HL-60/S4 (cell line): ENCODE results near the gene BUD23.
"Not testable (repeated sequence)": the region's sequence is repeated elsewhere in the genome, so short reads cannot be mapped to it uniquely, and the experiment has no call there.

Experiments
- in situ Hi-C: fragments of 300-500 bp; cut with MboI; formaldehyde crosslinking; loops from 2 replicates; pipeline ENCODE4 v1.14.3; 2022; ENCODE audit warnings: low sequenced_read_pairs

The BUD23 gene

GRCh38 chr7:73718905-73719805, 35.8 kb downstream of the BUD23 start, which contains the start of gene STX1A:
TSS of gene STX1A (minus strand) at chr7:73719669. CDS start at chr7:73719631, 38 bp downstream.
- in situ Hi-C loops = no loop called here

GRCh38 chr7:73719806-73720169, 36.4 kb downstream of the BUD23 start:
- in situ Hi-C loops = no loop called here

- in situ Hi-C loops = not testable (repeated sequence)
These were observed 37.0 kb downstream of the BUD23 start for GRCh38 chr7:73720443-73720842.

- in situ Hi-C loops = no loop called here
These were observed 38.0 kb downstream of the BUD23 start for GRCh38 chr7:73721377-73721817.

GRCh38 chr7:73722182-73722581, 38.8 kb downstream of the BUD23 start:
- in situ Hi-C loops = not testable (repeated sequence)

GRCh38 chr7:73722785-73723184, 39.4 kb downstream of the BUD23 start:
- in situ Hi-C loops = no loop called here

GRCh38 chr7:73723813-73724212, 40.4 kb downstream of the BUD23 start:
- in situ Hi-C loops = no loop called here

GRCh38 chr7:73726083-73726466, 42.7 kb downstream of the BUD23 start:
- in situ Hi-C loops = no loop called here

- in situ Hi-C loops = no loop called here
These were observed 44.6 kb downstream of the BUD23 start for GRCh38 chr7:73727952-73728351.

- in situ Hi-C loops = no loop called here
These were observed 45.2 kb downstream of the BUD23 start for GRCh38 chr7:73728551-73728950.

GRCh38 chr7:73730485-73730884, 47.1 kb downstream of the BUD23 start:
- in situ Hi-C loops = loop anchor here (5.0 kb wide), 1 partner anchor 123 kb away; no protein-coding TSS in a partner anchor

- in situ Hi-C loops = loop anchor here (5.0 kb wide), 1 partner anchor 125 kb away; no protein-coding TSS in a partner anchor
These were observed 49.0 kb downstream of the BUD23 start for GRCh38 chr7:73732397-73732796.

GRCh38 chr7:73734619-73735527, 51.5 kb downstream of the BUD23 start:
- in situ Hi-C loops = loop anchor here (5.0 kb wide), 1 partner anchor 128 kb away; no protein-coding TSS in a partner anchor

GRCh38 chr7:73735528-73735905, 52.1 kb downstream of the BUD23 start:
- in situ Hi-C loops = no loop called here

GRCh38 chr7:73736885-73737284, 53.5 kb downstream of the BUD23 start:
- in situ Hi-C loops = no loop called here

- in situ Hi-C loops = no loop called here
These were observed 54.3 kb downstream of the BUD23 start for GRCh38 chr7:73737491-73738219.

GRCh38 chr7:73738220-73738611, 54.8 kb downstream of the BUD23 start:
- in situ Hi-C loops = no loop called here

GRCh38 chr7:73738612-73739386, 55.4 kb downstream of the BUD23 start, which contains the start of gene ABHD11:
TSS of gene ABHD11 (minus strand) at chr7:73738802. CDS start at chr7:73738770, 32 bp downstream.
- in situ Hi-C loops = no loop called here

GRCh38 chr7:73739387-73739767, 56.0 kb downstream of the BUD23 start:
- in situ Hi-C loops = no loop called here

- in situ Hi-C loops = no loop called here
These were observed 56.8 kb downstream of the BUD23 start for GRCh38 chr7:73740212-73740611.
